Endodermal cell (in vitro differentiated cells): ENCODE results near the gene KLHL35. TPM values are rescaled to one million over a fixed set of nuclear protein-coding genes. Genes with fewer than 3 reads are reported as not detected.
A peak's percentile ranks its signal among the peaks of the same experiment; 100 is the strongest.
"Not testable (repeated sequence)": the region's sequence is repeated elsewhere in the genome, so short reads cannot be mapped to it uniquely, and the experiment has no call there.

Experiments
- DNase-seq: peaks from one replicate; pipeline ENCODE4 v3.0.0-alpha.2; 2017
- H3K27ac ChIP-seq: 2 replicates; pipeline ENCODE4 v1.5.1; 2013; ENCODE audit warnings: mild to moderate bottlenecking, low read depth, low read length, moderate library complexity
- H3K27me3 ChIP-seq: 2 replicates; pipeline ENCODE4 v1.6.1; 2013; ENCODE audit warnings: mild to moderate bottlenecking, low read length, moderate library complexity; ENCODE audit not compliant: insufficient read depth, control insufficient read depth, poor library complexity, severe bottlenecking
- H3K36me3 ChIP-seq: 2 replicates; pipeline ENCODE4 v1.7.0; 2013; ENCODE audit warnings: mild to moderate bottlenecking, low read length, moderate library complexity; ENCODE audit not compliant: control insufficient read depth, insufficient read depth
- H3K4me1 ChIP-seq: one replicate; pipeline ENCODE4 v1.7.0; 2013; ENCODE audit warnings: low read length; ENCODE audit not compliant: control insufficient read depth, insufficient read depth
- H3K4me3 ChIP-seq: 2 replicates; pipeline ENCODE4 v1.5.1; 2013; ENCODE audit warnings: mild to moderate bottlenecking, low read length, moderate library complexity
- H3K9ac ChIP-seq: 2 replicates; pipeline ENCODE4 v1.6.1; 2013; ENCODE audit warnings: mild to moderate bottlenecking, low read length, moderate library complexity; ENCODE audit not compliant: poor library complexity, severe bottlenecking; ENCODE audit errors: extremely low read depth
- H3K9me3 ChIP-seq: 2 replicates; pipeline ENCODE4 v1.6.1; 2013; ENCODE audit warnings: mild to moderate bottlenecking, low read length, moderate library complexity; ENCODE audit not compliant: control insufficient read depth
- H3K27ac Mint-ChIP-seq: 2 replicates; pipeline ENCODE4 v1.8.0; 2020; ENCODE audit warnings: mixed read lengths
- H3K27me3 Mint-ChIP-seq: 2 replicates; pipeline ENCODE4 v1.8.0; 2021; ENCODE audit warnings: mild to moderate bottlenecking, mixed read lengths; ENCODE audit not compliant: insufficient read depth
- H3K36me3 Mint-ChIP-seq: 2 replicates; pipeline ENCODE4 v1.8.0; 2020; ENCODE audit warnings: low read depth, mixed read lengths
- H3K4me1 Mint-ChIP-seq: 2 replicates; pipeline ENCODE4 v1.8.0; 2020; ENCODE audit warnings: mixed read lengths
- H3K4me3 Mint-ChIP-seq: 2 replicates; pipeline ENCODE4 v1.8.0; 2020; ENCODE audit warnings: mild to moderate bottlenecking, moderate library complexity, mixed read lengths
- H3K9me3 Mint-ChIP-seq: 2 replicates; pipeline ENCODE4 v1.8.0; 2020; ENCODE audit warnings: mild to moderate bottlenecking, mixed read lengths
- CTCF ChIP-seq: fragments of 200-600 bp; sonication (generic); conservative IDR thresholded peaks from 2 replicates; pipeline ENCODE4 v1.5.0; 2021; ENCODE audit warnings: antibody characterized with exemption, mild to moderate bottlenecking
- WGBS, 2 experiments: methylation state at CpG; one replicate each; pipeline versions ENCODE4 v1.1.5 to v1.1.7; 2013; ENCODE audit warnings: missing lambda C conversion rate in 2 of 2, mixed read lengths in 1 of 2; ENCODE audit not compliant: insufficient coverage in 1 of 2, insufficient read length in 1 of 2; 5-methylcytosine and 5-hydroxymethylcytosine counted together
- total RNA-seq, 2 donors: library from RNA; stranded (reverse); fragmentation: NEBNext Ultra II Directional in 1 of 2; extraction: Animal tissue kit (Norgen Biotek cat#: 25700) in 1 of 2; gene quantifications; 2 replicates in 1 of 2; 3 replicates in 1 of 2; pipeline ENCODE4 v1.2.1, GENCODE V29; 2021

Gene KLHL35
- total RNA-seq, 2 donors from 2014 or later, result 0.48 TPM; not detected in 1

GRCh38 chr11:75383246-75383645 lies 49.8 kb downstream of the KLHL35 start:
- no peak overlapping the region for H3K4me3 Mint-ChIP-seq
- peaks cover 24% of the 10 kb centered on the region for H3K4me1 Mint-ChIP-seq
- no peaks in the 10 kb centered on the region for H3K9me3 ChIP-seq
- TF ChIP-seq CTCF, result no peak
- WGBS, 2 experiments, result 30 to 43% methylated on average over 2 to 3 of the region's 3 CpGs
- H3K27ac Mint-ChIP-seq, result peak overlapping the region; percentile 36
- H3K36me3 Mint-ChIP-seq, result no peaks in the 10 kb centered on the region
- no peak overlapping the region for H3K9ac ChIP-seq
- no peaks in the 10 kb centered on the region for H3K36me3 ChIP-seq
- no peaks in the 10 kb centered on the region for H3K27me3 ChIP-seq
- H3K4me1 ChIP-seq, result peaks cover 4% of the 10 kb centered on the region
- H3K9me3 Mint-ChIP-seq, result no peaks in the 10 kb centered on the region
- H3K27me3 Mint-ChIP-seq, result no peaks in the 10 kb centered on the region
- peak; percentile 91 for DNase-seq
- no peak overlapping the region for H3K27ac ChIP-seq
- no peak overlapping the region for H3K4me3 ChIP-seq

- DNase-seq, result no peak
- H3K9ac ChIP-seq, result no peak overlapping the region
- Mint-ChIP-seq H3K27me3 (no peaks in the 10 kb centered on the region), H3K36me3 (no peaks in the 10 kb centered on the region), H3K4me1 (peaks cover 19% of the 10 kb centered on the region), H3K4me3 (no peak overlapping the region), H3K9me3 (no peaks in the 10 kb centered on the region), H3K27ac (peak overlapping the region; percentile 71)
- TF ChIP-seq CTCF, result no peak
- no peaks in the 10 kb centered on the region for H3K4me1 ChIP-seq
- no peak overlapping the region for H3K27ac ChIP-seq
- no peak overlapping the region for H3K4me3 ChIP-seq
- no peaks in the 10 kb centered on the region for H3K9me3 ChIP-seq
- H3K36me3 ChIP-seq, result no peaks in the 10 kb centered on the region
- no peaks in the 10 kb centered on the region for H3K27me3 ChIP-seq
- WGBS, 2 experiments, result 91 to 93% methylated on average over 4 to 7 of the region's 7 CpGs
Observed at GRCh38 chr11:75380716-75381420, 52.1 kb downstream of the KLHL35 start.

- no peak overlapping the region for H3K4me3 Mint-ChIP-seq
- Histone ChIP-seq H3K4me3 (no peak overlapping the region), H3K9ac (no peak overlapping the region), H3K27ac (no peak overlapping the region), H3K36me3 (no peaks in the 10 kb centered on the region), H3K4me1 (no peaks in the 10 kb centered on the region), H3K27me3 (no peaks in the 10 kb centered on the region), H3K9me3 (no peaks in the 10 kb centered on the region)
- H3K27ac Mint-ChIP-seq, result no peak overlapping the region
- DNase-seq, result no peak
- WGBS, 2 experiments, result no CpG with 5 or more reads among the region's 2 CpGs
- TF ChIP-seq CTCF, result no peak
- no peaks in the 10 kb centered on the region for H3K27me3 Mint-ChIP-seq
- peaks cover 24% of the 10 kb centered on the region for H3K4me1 Mint-ChIP-seq
- H3K36me3 Mint-ChIP-seq, result no peaks in the 10 kb centered on the region
- H3K9me3 Mint-ChIP-seq, result no peaks in the 10 kb centered on the region
Observed at GRCh38 chr11:75380245-75380644, 52.8 kb downstream of the KLHL35 start.

- H3K4me3 ChIP-seq, H3K9me3 ChIP-seq, H3K9ac ChIP-seq, H3K27ac ChIP-seq, H3K27me3 ChIP-seq, H3K27ac Mint-ChIP-seq, H3K9me3 Mint-ChIP-seq, H3K36me3 Mint-ChIP-seq, H3K4me3 Mint-ChIP-seq, DNase-seq, H3K27me3 Mint-ChIP-seq, H3K4me1 ChIP-seq, H3K36me3 ChIP-seq: not testable (repeated sequence)
- peaks cover 23% of the 10 kb centered on the region for H3K4me1 Mint-ChIP-seq
- 93 to 98% methylated on average over 3 to 17 of the region's 17 CpGs for WGBS, 2 experiments
Observed at GRCh38 chr11:75378776-75379175, 54.2 kb downstream of the KLHL35 start.
